Tibial artery (tissue), 4 donors: Measurements from ENCODE around the gene PTF1A.

Experiments
- DNase-seq, 2 donors: peaks; one replicate each; pipeline ENCODE4 v3.0.0-alpha.2; 2019
- H3K27ac ChIP-seq, 2 donors: fragments of 200-600 bp; sonication (generic) in 1 of 2; 1 replicate in 1 of 2; 2 replicates in 1 of 2; pipeline ENCODE4 v1.5.1; 2018 to 2019; ENCODE audit warnings: mild to moderate bottlenecking in 1 of 2
- H3K27me3 ChIP-seq, 2 donors: fragments of 200-600 bp; sonication (generic) in 1 of 2; one replicate each; pipeline versions ENCODE4 v1.5.1 to v1.6.0; 2016 to 2019
- H3K36me3 ChIP-seq, 3 donors: fragments of 200-600 bp; sonication (generic) in 2 of 3; one replicate each; pipeline ENCODE4 v1.5.1; 2016 to 2019; ENCODE audit warnings: mild to moderate bottlenecking in 2 of 3
- H3K4me1 ChIP-seq, 4 donors: fragments of 200-600 bp; sonication (generic) in 2 of 4; 1 replicate in 3 of 4; 2 replicates in 1 of 4; pipeline ENCODE4 v1.5.1; 2016 to 2019
- H3K4me3 ChIP-seq, 2 donors: fragments of 200-600 bp; sonication (generic) in 1 of 2; 1 replicate in 1 of 2; 2 replicates in 1 of 2; pipeline ENCODE4 v1.5.1; 2018 to 2019; ENCODE audit warnings: mild to moderate bottlenecking in 2 of 2
- H3K9me3 ChIP-seq, 3 donors: fragments of 200-600 bp; sonication (generic) in 1 of 3; one replicate each; pipeline ENCODE4 v1.5.1; 2016 to 2019
- intact Hi-C: fragments of 100-400 bp; cut with DNase I; formaldehyde crosslinking; loops from one replicate; pipeline ENCODE4 v1.15.0; 2023; ENCODE audit warnings: low total_unique reads
- TF ChIP-seq, protein P1 (sequence below), 2 experiments: fragments of 200-600 bp in 1 of 2; fragments of 450-650 bp in 1 of 2; IDR thresholded peaks; one replicate each; pipeline ENCODE4 v1.5.1; 2017 to 2019; ENCODE audit warnings: antibody characterized with exemption in 2 of 2, mild to moderate bottlenecking in 1 of 2, moderate library complexity in 1 of 2

The PTF1A gene

DNA sequence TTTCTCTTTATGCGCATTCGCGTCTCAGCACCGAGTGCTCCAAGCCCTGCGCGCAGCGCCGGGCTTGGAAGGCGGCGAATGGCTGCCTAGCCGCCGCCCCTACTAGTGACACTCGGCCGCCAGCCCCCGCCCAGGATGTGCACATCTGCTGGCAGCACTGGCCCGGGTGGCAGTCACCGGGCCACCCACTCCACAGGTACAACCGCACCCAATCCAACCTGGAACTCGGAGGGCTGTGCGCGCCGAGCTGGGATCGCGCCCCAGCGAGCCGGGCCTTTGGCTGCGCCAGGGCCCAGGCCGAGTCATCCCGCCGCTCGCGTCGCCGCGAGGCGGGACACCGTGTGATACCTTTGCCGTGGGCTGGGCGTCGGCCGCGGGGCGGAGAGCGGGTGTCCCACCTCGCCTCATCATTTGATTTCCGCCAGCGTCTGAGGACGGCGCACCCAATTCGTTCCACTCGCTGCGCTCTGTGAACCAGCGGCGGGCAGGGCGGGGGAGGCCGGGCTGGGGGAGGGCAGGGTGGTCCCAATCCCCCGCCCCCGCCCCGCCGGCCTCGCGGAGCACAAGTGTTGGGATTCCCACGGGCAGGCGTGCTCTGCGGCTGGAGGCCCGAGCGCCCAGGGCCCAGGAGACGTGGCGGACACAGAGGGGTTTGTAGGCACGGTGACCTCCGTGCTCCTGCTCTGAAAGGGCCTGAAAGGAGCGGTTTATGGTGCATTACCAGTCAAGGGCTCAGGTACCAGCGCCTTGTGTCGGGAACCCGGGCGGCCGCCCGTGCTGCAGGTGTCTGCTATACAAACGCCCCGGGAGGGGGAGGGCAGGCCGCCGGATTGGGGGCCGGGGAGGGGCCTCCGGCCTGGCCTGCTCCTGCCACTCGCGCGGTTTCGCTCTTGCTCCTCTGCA, 17.8 kb upstream of the PTF1A start:
- TF ChIP-seq, protein P1, sequence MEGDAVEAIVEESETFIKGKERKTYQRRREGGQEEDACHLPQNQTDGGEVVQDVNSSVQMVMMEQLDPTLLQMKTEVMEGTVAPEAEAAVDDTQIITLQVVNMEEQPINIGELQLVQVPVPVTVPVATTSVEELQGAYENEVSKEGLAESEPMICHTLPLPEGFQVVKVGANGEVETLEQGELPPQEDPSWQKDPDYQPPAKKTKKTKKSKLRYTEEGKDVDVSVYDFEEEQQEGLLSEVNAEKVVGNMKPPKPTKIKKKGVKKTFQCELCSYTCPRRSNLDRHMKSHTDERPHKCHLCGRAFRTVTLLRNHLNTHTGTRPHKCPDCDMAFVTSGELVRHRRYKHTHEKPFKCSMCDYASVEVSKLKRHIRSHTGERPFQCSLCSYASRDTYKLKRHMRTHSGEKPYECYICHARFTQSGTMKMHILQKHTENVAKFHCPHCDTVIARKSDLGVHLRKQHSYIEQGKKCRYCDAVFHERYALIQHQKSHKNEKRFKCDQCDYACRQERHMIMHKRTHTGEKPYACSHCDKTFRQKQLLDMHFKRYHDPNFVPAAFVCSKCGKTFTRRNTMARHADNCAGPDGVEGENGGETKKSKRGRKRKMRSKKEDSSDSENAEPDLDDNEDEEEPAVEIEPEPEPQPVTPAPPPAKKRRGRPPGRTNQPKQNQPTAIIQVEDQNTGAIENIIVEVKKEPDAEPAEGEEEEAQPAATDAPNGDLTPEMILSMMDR (IDR thresholded peaks at IDR 0.05): no peak
- Histone ChIP-seq H3K27ac (no peak overlapping the region), H3K4me3 (no peak overlapping the region), H3K4me1 (peaks cover 0 to 20% (median 15%) of the 10 kb centered on the region in 4 donors), H3K9me3 (peaks cover 0 to 4% (median 0%) of the 10 kb centered on the region in 3 donors), H3K36me3 (no peaks in the 10 kb centered on the region), H3K27me3 (peaks cover 0 to 63% of the 10 kb centered on the region in 2 donors)
- intact Hi-C loops: no loop called here
- DNase-seq: no peak

DNA sequence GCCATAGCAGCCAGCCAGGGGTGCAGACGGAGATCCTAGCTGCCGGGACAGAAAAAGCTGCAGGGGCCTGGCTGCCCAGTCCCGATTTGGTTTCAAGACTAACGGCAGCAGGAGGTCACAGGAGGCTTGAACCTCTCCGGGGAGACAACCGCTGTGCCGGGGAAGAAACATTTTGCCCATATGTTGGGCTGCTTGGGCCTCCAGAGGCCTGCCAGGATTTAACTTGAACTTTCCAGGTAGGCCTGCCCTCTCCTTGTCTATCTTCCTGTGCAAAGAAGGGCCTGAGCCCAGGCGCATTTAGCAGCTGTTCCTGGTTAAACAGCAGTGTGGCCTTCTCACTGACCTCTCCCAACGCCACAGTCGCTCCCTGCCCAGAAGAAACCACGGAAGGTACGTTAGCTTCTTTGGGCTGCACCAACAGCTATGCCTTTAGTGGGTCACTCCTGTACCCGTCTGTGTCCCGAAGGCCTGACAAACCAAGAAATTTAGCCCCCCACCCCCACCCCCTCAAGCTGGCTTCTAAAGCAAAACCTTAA, 17.1 kb upstream of the PTF1A start:
- no peaks in the 10 kb centered on the region for H3K36me3 ChIP-seq
- H3K27me3 ChIP-seq: peaks cover 0 to 63% of the 10 kb centered on the region in 2 donors
- DNase-seq: no peak
- no peak overlapping the region for H3K27ac ChIP-seq
- intact Hi-C loops: no loop called here
- TF ChIP-seq, protein P1 (IDR thresholded peaks at IDR 0.05): no peak
- H3K4me1 ChIP-seq: peaks cover 0 to 20% (median 15%) of the 10 kb centered on the region in 4 donors
- peaks cover 0 to 4% (median 0%) of the 10 kb centered on the region in 3 donors for H3K9me3 ChIP-seq
- H3K4me3 ChIP-seq: no peak overlapping the region

DNA sequence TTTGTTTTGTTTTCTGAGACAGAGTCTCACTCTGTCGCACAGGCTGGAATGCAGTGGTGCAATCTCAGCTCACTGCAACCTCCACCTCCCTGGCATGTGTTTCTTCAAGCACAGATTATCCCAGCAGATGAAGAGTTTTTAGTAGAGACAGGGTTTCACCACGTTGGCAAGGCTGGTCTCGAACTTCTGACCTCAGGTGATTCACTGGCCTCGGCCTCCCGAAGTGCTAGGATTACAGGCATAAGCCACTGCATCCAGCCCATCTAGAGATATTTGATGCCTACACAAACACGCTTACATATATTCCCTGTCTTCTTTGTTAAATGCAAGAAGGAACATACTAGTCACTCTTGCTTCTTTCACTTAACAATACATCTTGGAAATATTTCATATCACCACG, 5.9 kb upstream of the PTF1A start:
- TF ChIP-seq, protein P1 (IDR thresholded peaks at IDR 0.05): no peak
- intact Hi-C loops: no loop called here
- Histone ChIP-seq H3K36me3 (no peaks in the 10 kb centered on the region), H3K4me3 (no peak overlapping the region), H3K27me3 (peaks cover 0 to 29% of the 10 kb centered on the region in 2 donors), H3K4me1 (no peaks in the 10 kb centered on the region), H3K9me3 (no peaks in the 10 kb centered on the region), H3K27ac (no peak overlapping the region)
- no peak for DNase-seq

DNA sequence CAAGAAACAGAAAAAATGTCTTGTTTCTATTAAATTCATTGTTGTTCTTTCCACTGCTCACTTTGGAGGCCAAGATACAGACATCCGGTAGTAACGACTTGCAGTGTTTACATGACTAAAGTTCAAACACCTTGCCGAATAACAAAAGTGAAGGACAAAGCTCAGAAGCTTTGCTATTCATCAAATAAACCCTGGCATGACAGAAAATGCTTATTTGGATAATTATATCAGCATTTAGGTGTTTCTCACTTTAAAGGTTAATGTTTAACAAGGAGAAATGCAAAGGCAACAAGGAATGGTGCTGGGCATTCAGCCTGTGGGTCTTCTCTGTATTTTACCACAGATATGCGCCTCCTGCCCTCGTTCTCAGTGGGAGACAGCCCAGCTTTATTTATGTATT, 5.4 kb upstream of the PTF1A start:
- no peak overlapping the region for H3K27ac ChIP-seq
- no peaks in the 10 kb centered on the region for H3K9me3 ChIP-seq
- peaks cover 0 to 34% of the 10 kb centered on the region in 2 donors for H3K27me3 ChIP-seq
- peaks cover 0 to under 1% (median 0%) of the 10 kb centered on the region in 4 donors for H3K4me1 ChIP-seq
- intact Hi-C loops: no loop called here
- no peak overlapping the region for H3K4me3 ChIP-seq
- TF ChIP-seq, protein P1 (IDR thresholded peaks at IDR 0.05): no peak
- DNase-seq: no peak
- H3K36me3 ChIP-seq: no peaks in the 10 kb centered on the region

DNA sequence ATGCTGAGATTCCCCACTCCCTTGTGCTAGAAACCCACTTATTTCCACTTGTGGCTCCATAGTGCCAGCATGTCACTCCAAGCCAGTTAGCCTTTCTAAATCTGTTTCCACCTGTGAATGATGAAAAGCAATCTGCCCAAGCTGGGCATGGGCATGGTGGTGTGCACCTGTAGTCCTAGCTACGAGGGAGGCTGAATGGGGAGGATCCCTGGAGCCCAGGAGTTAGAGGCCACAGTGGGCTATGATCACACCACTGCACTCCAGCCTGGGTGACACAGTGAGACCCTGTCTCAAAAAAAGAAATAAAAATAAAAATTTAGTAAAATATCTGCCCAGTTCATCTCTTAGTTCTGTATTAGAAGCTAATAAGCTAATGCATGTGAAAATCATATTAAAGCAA, 5.0 kb upstream of the PTF1A start:
- Histone ChIP-seq H3K27me3 (peaks cover 0 to 38% of the 10 kb centered on the region in 2 donors), H3K9me3 (no peaks in the 10 kb centered on the region), H3K4me3 (no peak overlapping the region), H3K4me1 (peaks cover 0 to 5% (median 4%) of the 10 kb centered on the region in 4 donors), H3K36me3 (no peaks in the 10 kb centered on the region), H3K27ac (no peak overlapping the region)
- TF ChIP-seq, protein P1 (IDR thresholded peaks at IDR 0.05): no peak
- intact Hi-C loops: no loop called here
- DNase-seq: no peak
